ENCODE results near the gene CUX1.

DNA sequence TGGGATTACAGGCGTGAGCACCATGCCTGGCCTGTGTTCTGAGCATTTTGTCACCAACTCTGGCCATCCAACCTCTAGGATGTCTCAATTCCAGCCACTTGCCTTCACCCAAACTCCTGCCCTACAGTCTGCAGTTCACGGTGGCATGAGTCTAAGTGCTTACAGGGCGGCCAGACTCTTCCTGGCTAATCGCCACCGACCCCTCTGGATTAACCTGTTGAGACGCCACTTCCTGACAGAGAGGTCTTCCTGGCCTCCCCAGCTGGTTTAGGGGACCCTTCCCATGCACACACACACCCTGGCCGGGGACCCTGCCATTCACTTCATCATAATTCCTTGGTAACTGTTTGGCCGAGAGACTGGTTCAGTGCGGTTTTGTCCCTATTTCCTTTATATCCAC is 257.7 kb downstream of the CUX1 start:
- TF ChIP-seq EZH2 (optimal IDR thresholded peaks at IDR 0.05; ENCODE audit: low read depth, low read length): no peak
- TF ChIP-seq, protein P1, sequence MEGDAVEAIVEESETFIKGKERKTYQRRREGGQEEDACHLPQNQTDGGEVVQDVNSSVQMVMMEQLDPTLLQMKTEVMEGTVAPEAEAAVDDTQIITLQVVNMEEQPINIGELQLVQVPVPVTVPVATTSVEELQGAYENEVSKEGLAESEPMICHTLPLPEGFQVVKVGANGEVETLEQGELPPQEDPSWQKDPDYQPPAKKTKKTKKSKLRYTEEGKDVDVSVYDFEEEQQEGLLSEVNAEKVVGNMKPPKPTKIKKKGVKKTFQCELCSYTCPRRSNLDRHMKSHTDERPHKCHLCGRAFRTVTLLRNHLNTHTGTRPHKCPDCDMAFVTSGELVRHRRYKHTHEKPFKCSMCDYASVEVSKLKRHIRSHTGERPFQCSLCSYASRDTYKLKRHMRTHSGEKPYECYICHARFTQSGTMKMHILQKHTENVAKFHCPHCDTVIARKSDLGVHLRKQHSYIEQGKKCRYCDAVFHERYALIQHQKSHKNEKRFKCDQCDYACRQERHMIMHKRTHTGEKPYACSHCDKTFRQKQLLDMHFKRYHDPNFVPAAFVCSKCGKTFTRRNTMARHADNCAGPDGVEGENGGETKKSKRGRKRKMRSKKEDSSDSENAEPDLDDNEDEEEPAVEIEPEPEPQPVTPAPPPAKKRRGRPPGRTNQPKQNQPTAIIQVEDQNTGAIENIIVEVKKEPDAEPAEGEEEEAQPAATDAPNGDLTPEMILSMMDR (IDR thresholded peaks at IDR 0.05; ENCODE audit: low read length): no peak
- no peak for TF ChIP-seq EZH2phosphoT487 (IDR thresholded peaks at IDR 0.05; ENCODE audit: low read length)

Measured in MM.1S (cell line).